H9 (cell line): ENCODE measurements around the gene NTNG2. TPM values are rescaled to one million over a fixed set of nuclear protein-coding genes. Genes with fewer than 3 reads are reported as not detected.
A peak's percentile ranks its signal among the peaks of the same experiment; 100 is the strongest.

Source experiments
- DNase-seq: peaks from one replicate; pipeline ENCODE4 v3.0.0-alpha.2; 2017
- H2AFZ ChIP-seq: one replicate; pipeline ENCODE4 v1.6.1; 2013; ENCODE audit warnings: mild to moderate bottlenecking, low read length, control low read depth, moderate library complexity
- H2AK5ac ChIP-seq: 2 replicates; pipeline ENCODE4 v1.6.1; 2013; ENCODE audit warnings: low read length, control low read depth, mixed read lengths; ENCODE audit not compliant: insufficient read length
- H2BK120ac ChIP-seq: one replicate; pipeline ENCODE4 v1.6.1; 2013; ENCODE audit warnings: low read depth, mild to moderate bottlenecking, low read length, control low read depth, inconsistent platforms; ENCODE audit not compliant: poor library complexity, severe bottlenecking
- H2BK12ac ChIP-seq: 2 replicates; pipeline ENCODE4 v1.6.1; 2013; ENCODE audit warnings: low read length, control low read depth, mixed read lengths, low read depth; ENCODE audit not compliant: insufficient read length
- H2BK15ac ChIP-seq: 2 replicates; pipeline ENCODE4 v1.6.1; 2013; ENCODE audit warnings: low read depth, low read length, control low read depth
- H2BK20ac ChIP-seq: one replicate; pipeline ENCODE4 v1.6.1; 2013; ENCODE audit warnings: low read depth, mild to moderate bottlenecking, low read length, control low read depth, inconsistent platforms; ENCODE audit not compliant: poor library complexity, severe bottlenecking
- H2BK5ac ChIP-seq: 2 replicates; pipeline ENCODE4 v1.6.1; 2013; ENCODE audit warnings: low read length, control low read depth, mixed read lengths; ENCODE audit not compliant: insufficient read length
- H3K14ac ChIP-seq: 2 replicates; pipeline ENCODE4 v1.6.1; 2013; ENCODE audit warnings: low read length, control low read depth; ENCODE audit not compliant: insufficient read depth
- H3K18ac ChIP-seq: 2 replicates; pipeline ENCODE4 v1.6.1; 2013; ENCODE audit warnings: low read depth, mild to moderate bottlenecking, mixed read lengths, low read length, control low read depth; ENCODE audit not compliant: insufficient read length
- H3K23ac ChIP-seq: 2 replicates; pipeline ENCODE4 v1.6.1; 2013; ENCODE audit warnings: low read length, control low read depth, mixed read lengths, low read depth; ENCODE audit not compliant: insufficient read length
- H3K23me2 ChIP-seq: 2 replicates; pipeline ENCODE4 v1.6.1; 2013; ENCODE audit warnings: low read depth, mild to moderate bottlenecking, mixed read lengths, low read length, control low read depth; ENCODE audit not compliant: insufficient read length, poor library complexity, severe bottlenecking
- H3K27ac ChIP-seq: 2 replicates; pipeline ENCODE4 v1.5.1; 2013; ENCODE audit warnings: low read length, control low read depth, mixed read lengths, low read depth; ENCODE audit not compliant: insufficient read length
- H3K27me3 ChIP-seq: 2 replicates; pipeline ENCODE4 v1.6.1; 2013; ENCODE audit warnings: low read length, control low read depth, inconsistent platforms; ENCODE audit not compliant: insufficient read depth
- H3K4ac ChIP-seq: 2 replicates; pipeline ENCODE4 v1.6.1; 2013; ENCODE audit warnings: low read depth, mild to moderate bottlenecking, control low read depth, inconsistent platforms, low read length, moderate library complexity
- H3K4me1 ChIP-seq: 2 replicates; pipeline ENCODE4 v1.6.1; 2013; ENCODE audit warnings: low read length, control low read depth, inconsistent platforms; ENCODE audit not compliant: insufficient read depth
- H3K4me2 ChIP-seq: 2 replicates; pipeline ENCODE4 v1.6.1; 2013; ENCODE audit warnings: low read length, control low read depth, mixed read lengths; ENCODE audit not compliant: insufficient read length, insufficient read depth
- H3K56ac ChIP-seq: 2 replicates; pipeline ENCODE4 v1.6.1; 2013; ENCODE audit warnings: low read depth, mild to moderate bottlenecking, mixed read lengths, low read length, control low read depth; ENCODE audit not compliant: insufficient read length
- H3K79me1 ChIP-seq: 2 replicates; pipeline ENCODE4 v1.6.1; 2013; ENCODE audit warnings: low read depth, mild to moderate bottlenecking, moderate library complexity, low read length, control low read depth, inconsistent platforms; ENCODE audit not compliant: insufficient read depth, poor library complexity, severe bottlenecking
- H3K79me2 ChIP-seq: 2 replicates; pipeline ENCODE4 v1.6.1; 2013; ENCODE audit warnings: low read length, control low read depth, inconsistent platforms; ENCODE audit not compliant: insufficient read depth
- H3K9ac ChIP-seq: 2 replicates; pipeline ENCODE4 v1.6.1; 2013; ENCODE audit warnings: low read length, control low read depth, mixed read lengths; ENCODE audit not compliant: insufficient read length; ENCODE audit errors: extremely low read depth
- H3K9me3 ChIP-seq: one replicate; pipeline ENCODE4 v1.6.1; 2013; ENCODE audit warnings: low read depth, low read length, inconsistent platforms; ENCODE audit not compliant: control insufficient read depth
- H3T11ph ChIP-seq: one replicate; pipeline ENCODE4 v1.6.1; 2013; ENCODE audit warnings: mild to moderate bottlenecking, low read length, control low read depth, inconsistent platforms
- H4K20me1 ChIP-seq: one replicate; pipeline ENCODE4 v1.6.1; 2013; ENCODE audit not compliant: control insufficient read depth, insufficient read length, insufficient read depth
- H4K5ac ChIP-seq: 2 replicates; pipeline ENCODE4 v1.6.1; 2013; ENCODE audit warnings: low read depth, mild to moderate bottlenecking, mixed read lengths, low read length, control low read depth; ENCODE audit not compliant: insufficient read length
- H4K8ac ChIP-seq: replicated peaks from 2 replicates; pipeline ENCODE4 v1.6.1; 2013; ENCODE audit warnings: low read length, control low read depth, mixed read lengths, low read depth; ENCODE audit not compliant: insufficient read length
- H4K91ac ChIP-seq: 2 replicates; pipeline ENCODE4 v1.6.1; 2013; ENCODE audit warnings: low read depth, mild to moderate bottlenecking, moderate library complexity, mixed read lengths, low read length, control low read depth; ENCODE audit not compliant: insufficient read length
- H3K27ac Mint-ChIP-seq, 3 experiments: 2 replicates in 2 of 3; 3 replicates in 1 of 3; pipeline ENCODE4 v1.8.0; 2020 to 2021; ENCODE audit warnings: mixed read lengths in 3 of 3, mild to moderate bottlenecking in 1 of 3, moderate library complexity in 1 of 3
- H3K27me3 Mint-ChIP-seq: 2 replicates; pipeline ENCODE4 v1.8.0; 2021; ENCODE audit warnings: low read depth, mild to moderate bottlenecking, moderate library complexity, mixed read lengths
- H3K36me3 Mint-ChIP-seq, 3 experiments: 2 replicates in 2 of 3; 3 replicates in 1 of 3; pipeline ENCODE4 v1.8.0; 2020 to 2021; ENCODE audit warnings: low read depth in 3 of 3, mixed read lengths in 3 of 3; ENCODE audit not compliant: insufficient read depth in 1 of 3
- H3K4me1 Mint-ChIP-seq, 2 experiments: 2 replicates each; pipeline ENCODE4 v1.8.0; 2020; ENCODE audit warnings: mixed read lengths in 2 of 2
- H3K4me3 Mint-ChIP-seq, 2 experiments: 2 replicates in 1 of 2; 3 replicates in 1 of 2; pipeline ENCODE4 v1.8.0; 2020 to 2021; ENCODE audit warnings: mild to moderate bottlenecking in 2 of 2, mixed read lengths in 2 of 2, moderate library complexity in 1 of 2
- H3K9me3 Mint-ChIP-seq, 2 experiments: 2 replicates in 1 of 2; 3 replicates in 1 of 2; pipeline ENCODE4 v1.8.0; 2020; ENCODE audit warnings: mild to moderate bottlenecking in 2 of 2, mixed read lengths in 2 of 2, moderate library complexity in 1 of 2
- WGBS: extraction: QIAGEN DNeasy Blood & Tissue Kit; methylation state at CpG from one replicate; pipeline ENCODE4 v1.1.7; 2013; ENCODE audit warnings: missing lambda C conversion rate, low lambda C conversion rate, mixed read lengths; ENCODE audit not compliant: insufficient read length; ENCODE audit errors: extremely low coverage; 5-methylcytosine and 5-hydroxymethylcytosine counted together
- total RNA-seq: library from RNA; stranded (reverse); gene quantifications from 2 replicates; pipeline ENCODE4 v1.2.1, GENCODE V29; 2021
- TF ChIP-seq, protein P1 (sequence below): fragments of 200-600 bp; sonication (generic); conservative IDR thresholded peaks from 3 replicates; pipeline ENCODE4 v1.8.0; 2021; ENCODE audit warnings: antibody characterized with exemption, mild to moderate bottlenecking

NTNG2 gene
- total RNA-seq, 1 experiment from 2014 or later = 0.52 TPM

DNA sequence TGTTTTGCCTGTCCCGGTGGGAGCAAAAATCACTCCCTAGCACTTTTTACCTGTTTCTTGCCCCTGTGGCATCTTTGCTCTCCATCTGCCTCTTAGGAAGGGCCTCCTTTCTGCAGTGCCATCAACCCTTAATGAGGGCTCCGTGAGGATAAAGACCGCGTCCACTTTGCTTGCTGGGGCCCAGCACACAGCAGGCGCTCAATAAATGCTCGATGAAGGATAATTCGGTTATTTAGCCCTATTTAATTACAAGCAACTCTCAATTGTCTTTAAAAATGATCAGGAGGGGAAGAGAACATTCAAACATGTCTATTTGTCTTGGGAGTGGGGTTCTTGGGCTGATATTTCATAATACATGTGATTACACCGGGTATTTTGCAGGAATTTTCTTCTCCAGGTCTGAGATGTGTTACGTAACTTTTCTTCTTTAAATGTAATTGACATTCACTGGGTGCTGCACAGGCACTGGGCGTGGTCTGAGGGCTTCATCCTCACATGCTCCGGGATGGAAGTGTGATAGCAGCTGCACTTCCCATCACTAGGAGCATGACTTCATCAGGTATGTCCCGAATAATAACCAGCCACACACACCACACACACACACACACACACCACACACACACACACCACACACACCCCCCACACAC lies 19.8 kb upstream of the NTNG2 start:
- Histone ChIP-seq H3K27me3 (no peaks in the 10 kb centered on the region; the same call in 1 of the 2 replicates), H3K14ac (peak overlapping the region; percentile 64), H2BK15ac (no peak overlapping the region), H3T11ph (no peak overlapping the region), H3K23me2 (peaks cover 7% of the 10 kb centered on the region), H3K23ac (no peak overlapping the region), H3K9ac (no peak overlapping the region), H2BK120ac (no peak overlapping the region), H2BK20ac (no peak overlapping the region), H2AFZ (peak overlapping the region; percentile 25), H3K4me1 (no peaks in the 10 kb centered on the region; the same call in 1 of the 2 replicates), H2AK5ac (no peak overlapping the region), H4K5ac (no peak overlapping the region), H3K56ac (no peak overlapping the region), H2BK12ac (no peak overlapping the region), H3K4me2 (peak overlapping the region; percentile 91), H3K79me1 (no peaks in the 10 kb centered on the region), H3K27ac (no peak overlapping the region), H3K18ac (no peak overlapping the region), H4K20me1 (no peaks in the 10 kb centered on the region), H3K4ac (no peak overlapping the region), H2BK5ac (no peak overlapping the region), H4K91ac (no peak overlapping the region), H4K8ac (no peak overlapping the region), H3K9me3 (no peaks in the 10 kb centered on the region), H3K79me2 (no peaks in the 10 kb centered on the region)
- DNase-seq = no peak
- no CpG with 5 or more reads among the region's 12 CpGs for whole genome bisulfite sequencing
- H3K27ac Mint-ChIP-seq = peak overlapping the region in 1 of 3 experiments; percentile 50; a peak in 1 of 7 replicates
- no peaks in the 10 kb centered on the region for H3K36me3 Mint-ChIP-seq
- H3K4me1 Mint-ChIP-seq = peaks cover 20 to 51% of the 10 kb centered on the region in 2 experiments
- peak overlapping the region; percentile 65 to 81 for H3K4me3 Mint-ChIP-seq
- H3K27me3 Mint-ChIP-seq = peaks cover 37% of the 10 kb centered on the region
- H3K9me3 Mint-ChIP-seq = no peaks in the 10 kb centered on the region; a peak in 1 of 5 replicates
- TF ChIP-seq, protein P1, sequence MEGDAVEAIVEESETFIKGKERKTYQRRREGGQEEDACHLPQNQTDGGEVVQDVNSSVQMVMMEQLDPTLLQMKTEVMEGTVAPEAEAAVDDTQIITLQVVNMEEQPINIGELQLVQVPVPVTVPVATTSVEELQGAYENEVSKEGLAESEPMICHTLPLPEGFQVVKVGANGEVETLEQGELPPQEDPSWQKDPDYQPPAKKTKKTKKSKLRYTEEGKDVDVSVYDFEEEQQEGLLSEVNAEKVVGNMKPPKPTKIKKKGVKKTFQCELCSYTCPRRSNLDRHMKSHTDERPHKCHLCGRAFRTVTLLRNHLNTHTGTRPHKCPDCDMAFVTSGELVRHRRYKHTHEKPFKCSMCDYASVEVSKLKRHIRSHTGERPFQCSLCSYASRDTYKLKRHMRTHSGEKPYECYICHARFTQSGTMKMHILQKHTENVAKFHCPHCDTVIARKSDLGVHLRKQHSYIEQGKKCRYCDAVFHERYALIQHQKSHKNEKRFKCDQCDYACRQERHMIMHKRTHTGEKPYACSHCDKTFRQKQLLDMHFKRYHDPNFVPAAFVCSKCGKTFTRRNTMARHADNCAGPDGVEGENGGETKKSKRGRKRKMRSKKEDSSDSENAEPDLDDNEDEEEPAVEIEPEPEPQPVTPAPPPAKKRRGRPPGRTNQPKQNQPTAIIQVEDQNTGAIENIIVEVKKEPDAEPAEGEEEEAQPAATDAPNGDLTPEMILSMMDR = no peak
